ENCODE measurements around the gene GALNT2. TPM values are rescaled to one million over a fixed set of nuclear protein-coding genes. Genes with fewer than 3 reads are reported as not detected.

GALNT2 gene
- total and polyA plus RNA-seq, 3 donors from 2014 or later: 63.0 to 135 (median 114) TPM

- DNase-seq: no peak
- Histone ChIP-seq H3K9me3 (no peaks in the 10 kb centered on the region), H3K36me3 (ENCODE audit: low read depth, missing control alignments) (no peaks in the 10 kb centered on the region), H3K27me3 (no peaks in the 10 kb centered on the region), H3K4me1 (no peaks in the 10 kb centered on the region), H3K4me3 (no peak overlapping the region), H3K27ac (no peak overlapping the region)
- 91 to 92% methylated on average over 12 to 21 of the region's 21 CpGs for WGBS, 2 donors
- intact Hi-C loops (cut with DNase I; ENCODE audit: low total_unique reads): no loop called here
- TF ChIP-seq CTCF (IDR thresholded peaks at IDR 0.05): no peak
- no peak for TF ChIP-seq POLR2A (IDR thresholded peaks at IDR 0.05)
Observed at GRCh38 chr1:230286166-230286889, 219.3 kb downstream of the GALNT2 start.

GRCh38 chr1:230286890-230287269 lies 219.8 kb downstream of the GALNT2 start:
- Histone ChIP-seq H3K36me3 (ENCODE audit: low read depth, missing control alignments) (no peaks in the 10 kb centered on the region), H3K4me1 (no peaks in the 10 kb centered on the region), H3K9me3 (no peaks in the 10 kb centered on the region), H3K4me3 (no peak overlapping the region), H3K27ac (no peak overlapping the region), H3K27me3 (no peaks in the 10 kb centered on the region)
- 84 to 86% methylated on average over 7 to 10 of the region's 10 CpGs for WGBS, 2 donors
- no peak for TF ChIP-seq POLR2A (IDR thresholded peaks at IDR 0.05)
- no peak for TF ChIP-seq CTCF (IDR thresholded peaks at IDR 0.05)
- no peak for DNase-seq
- intact Hi-C loops (cut with DNase I; ENCODE audit: low total_unique reads): no loop called here

- Histone ChIP-seq H3K4me1 (no peaks in the 10 kb centered on the region), H3K27me3 (no peaks in the 10 kb centered on the region), H3K36me3 (ENCODE audit: low read depth, missing control alignments) (no peaks in the 10 kb centered on the region), H3K4me3 (no peak overlapping the region), H3K9me3 (no peaks in the 10 kb centered on the region), H3K27ac (no peak overlapping the region)
- WGBS, 2 donors: 69 to 72% methylated on average over 15 to 17 of the region's 17 CpGs
- no peak for TF ChIP-seq POLR2A (IDR thresholded peaks at IDR 0.05)
- TF ChIP-seq CTCF (IDR thresholded peaks at IDR 0.05): no peak
- DNase-seq: no peak
- intact Hi-C loops (cut with DNase I; ENCODE audit: low total_unique reads): no loop called here
Observed at GRCh38 chr1:230287674-230288315, 220.8 kb downstream of the GALNT2 start.

- no peaks in the 10 kb centered on the region for H3K4me1 ChIP-seq
- H3K9me3 ChIP-seq: no peaks in the 10 kb centered on the region
- H3K36me3 ChIP-seq (ENCODE audit: low read depth, missing control alignments): no peaks in the 10 kb centered on the region
- DNase-seq: no peak
- TF ChIP-seq POLR2A (IDR thresholded peaks at IDR 0.05) (no peak), CTCF (IDR thresholded peaks at IDR 0.05) (no peak)
- intact Hi-C loops (cut with DNase I; ENCODE audit: low total_unique reads): no loop called here
- no peak overlapping the region for H3K27ac ChIP-seq
- no peaks in the 10 kb centered on the region for H3K27me3 ChIP-seq
- WGBS, 2 donors: 88 to 89% methylated on average over 9 to 14 of the region's 14 CpGs
- no peak overlapping the region for H3K4me3 ChIP-seq
Observed at GRCh38 chr1:230288641-230289349, 221.8 kb downstream of the GALNT2 start.
